ENCODE measurements around the gene SGCD.

The SGCD gene

DNA sequence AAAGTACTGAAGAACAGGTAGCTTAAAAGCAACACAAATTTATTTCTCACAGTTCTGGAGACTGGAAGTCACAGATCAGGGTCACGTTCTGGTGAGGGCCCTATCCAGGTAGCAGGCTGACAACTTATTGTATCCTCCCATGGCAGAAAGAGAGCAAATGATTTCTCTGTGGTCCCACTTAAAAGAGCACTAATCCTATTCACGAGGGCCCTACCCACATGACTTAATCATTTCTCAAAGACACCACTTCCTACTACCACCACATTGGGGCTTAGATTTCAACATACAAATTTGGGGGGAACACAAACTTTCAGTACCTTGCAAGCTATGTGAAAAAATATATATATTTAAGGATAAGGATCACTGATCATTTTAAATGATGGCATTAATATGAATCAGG is 447.3 kb downstream of the SGCD start:
- DNase-seq (ENCODE audit: low read depth in 3 of 3) = no peak

DNA sequence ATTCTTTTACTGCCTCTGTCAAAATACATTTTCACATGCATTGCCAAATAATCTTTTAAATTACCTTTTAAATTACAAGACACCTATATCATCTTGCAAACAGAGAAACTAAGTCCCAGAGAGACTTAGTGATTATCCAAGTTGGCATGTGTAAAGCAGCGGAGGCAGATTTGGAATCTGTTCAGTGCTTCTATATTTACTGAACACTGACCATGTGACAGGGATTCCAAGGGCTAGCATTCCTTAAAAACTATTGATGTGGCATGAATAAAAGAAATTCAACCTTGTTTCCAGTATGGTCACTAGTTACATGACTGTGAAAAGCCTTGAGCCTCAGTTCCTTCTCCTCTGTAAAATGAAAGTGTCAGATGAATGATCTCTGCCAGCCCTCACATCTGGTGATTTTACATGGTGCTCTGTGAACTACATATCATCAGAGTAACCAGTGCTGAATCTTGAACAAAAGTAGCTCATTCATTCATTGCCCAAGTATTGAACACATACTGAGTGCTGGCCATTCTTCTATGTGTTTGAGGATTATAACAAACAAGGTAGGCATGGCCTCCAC is 451.3 kb downstream of the SGCD start:
- DNase-seq (ENCODE audit: low read depth in 3 of 3) = no peak

DNA sequence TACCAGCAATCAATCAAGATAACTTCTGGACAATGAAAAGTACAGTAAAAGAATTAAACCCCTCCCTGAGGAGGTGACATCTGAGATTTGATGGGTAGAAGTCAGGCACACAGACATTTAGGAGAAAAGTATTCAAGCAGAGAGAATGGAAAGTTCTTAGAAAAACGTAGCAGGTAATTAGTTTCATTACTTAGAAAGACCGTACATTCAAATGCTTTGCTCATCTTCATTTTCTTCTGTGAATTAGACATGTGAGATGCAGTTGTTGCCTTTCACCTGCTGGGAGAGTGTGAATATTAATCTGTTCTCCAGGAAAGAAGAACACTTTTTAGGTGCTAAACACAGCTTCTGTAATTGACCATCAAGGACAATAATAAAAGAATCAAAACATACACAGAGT is 451.8 kb downstream of the SGCD start:
- DNase-seq (ENCODE audit: low read depth in 3 of 3) = no peak

DNA sequence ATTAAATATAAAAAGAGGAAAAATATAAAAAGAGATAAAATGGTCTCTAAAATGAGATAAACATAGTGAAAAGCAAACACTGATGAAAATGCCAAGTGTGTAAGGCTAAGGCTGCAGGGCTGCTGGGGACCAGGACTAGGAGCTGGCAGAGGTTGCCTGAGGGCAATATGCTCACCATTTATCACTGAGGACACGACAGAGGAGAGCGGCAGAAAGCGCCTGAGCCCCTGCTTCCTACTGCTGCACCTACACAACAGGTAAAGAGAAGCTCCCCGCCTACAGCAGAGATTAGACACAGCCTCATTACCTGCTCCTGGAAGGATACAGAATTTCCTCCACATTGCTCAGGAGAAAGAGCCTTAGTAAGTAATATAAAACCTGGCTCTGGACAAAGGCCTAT is 452.5 kb downstream of the SGCD start:
- DNase-seq (ENCODE audit: low read depth in 3 of 3) = no peak

DNA sequence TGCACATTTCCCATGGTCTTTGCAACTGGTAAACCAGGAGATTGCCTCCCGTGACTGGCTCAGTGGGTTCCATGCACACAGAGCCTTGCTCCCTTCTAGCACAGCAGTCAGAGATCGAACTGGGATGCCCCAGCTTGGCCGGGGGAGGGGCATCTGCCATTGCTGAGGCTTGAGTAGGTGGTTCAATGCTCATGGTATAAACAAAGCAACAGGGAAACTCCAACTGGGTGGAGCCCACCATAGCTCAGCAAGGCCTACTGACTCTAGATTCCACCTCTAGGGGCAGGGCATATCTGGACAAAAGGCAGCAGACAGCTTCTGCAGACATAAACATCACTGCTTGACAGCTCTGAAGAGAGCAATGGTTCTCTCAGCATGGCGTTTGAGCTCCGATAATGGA is 456.1 kb downstream of the SGCD start:
- DNase-seq (ENCODE audit: low read depth in 3 of 3) = no peak

DNA sequence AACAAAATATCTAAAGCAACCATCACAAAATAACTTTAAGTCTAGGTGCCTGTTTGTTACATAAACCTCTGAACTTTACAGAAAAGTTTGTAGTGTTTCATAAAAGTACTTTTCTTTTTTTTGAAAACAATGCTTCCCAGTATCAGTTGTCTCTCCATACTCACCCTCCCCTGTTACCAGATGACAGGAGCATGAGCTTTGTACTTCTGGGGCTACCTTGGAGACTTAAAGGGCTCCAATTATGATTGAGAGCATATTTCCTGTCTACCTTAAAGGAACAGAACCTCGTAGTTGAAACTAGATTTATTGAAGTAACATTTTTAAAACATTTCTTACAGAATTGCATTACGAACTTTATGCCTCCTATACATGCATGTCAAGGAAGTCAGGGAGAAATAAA is 467.7 kb downstream of the SGCD start:
- no peak for DNase-seq (ENCODE audit: low read depth in 3 of 3)

DNA sequence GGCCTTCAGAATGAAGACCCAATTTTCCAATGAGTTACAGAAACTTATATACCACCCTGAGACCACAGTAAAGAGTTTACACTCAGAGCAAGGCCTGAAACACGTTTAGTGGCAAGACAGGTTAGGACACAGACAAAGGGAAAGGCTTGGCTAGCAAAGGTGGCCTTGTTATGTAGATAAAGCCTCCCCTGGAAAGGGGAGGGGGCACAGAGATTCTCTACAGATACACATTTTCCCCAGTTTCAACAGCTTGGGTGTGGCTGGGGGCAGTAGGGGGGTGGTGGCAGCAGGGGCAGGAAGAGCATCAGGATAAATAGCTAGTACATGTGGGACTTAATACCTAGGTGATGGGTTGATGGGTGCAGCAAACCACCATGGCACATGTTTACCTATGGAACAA is 471.2 kb downstream of the SGCD start:
- no peak for DNase-seq (ENCODE audit: low read depth in 3 of 3)

DNA sequence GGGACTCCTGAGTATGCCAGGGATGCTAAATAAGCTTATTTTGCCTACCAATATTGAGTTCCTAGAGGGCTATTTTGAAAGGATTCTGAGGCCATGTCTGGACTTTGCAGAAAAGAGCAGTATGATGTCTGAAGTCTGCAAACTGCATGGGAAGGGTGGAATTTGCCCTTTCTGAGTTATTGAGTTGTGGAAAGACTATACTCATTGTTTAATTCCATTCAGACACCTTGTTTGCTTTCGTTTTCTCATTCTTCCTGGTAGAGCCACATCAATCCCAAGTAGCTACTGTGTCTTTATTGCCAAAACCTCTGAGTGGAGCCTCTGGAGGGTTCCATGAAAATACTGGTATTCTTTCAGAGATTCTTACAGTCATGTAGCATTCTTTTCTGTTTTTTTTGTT is 472.2 kb downstream of the SGCD start:
- DNase-seq (ENCODE audit: low read depth in 3 of 3) = no peak

DNA sequence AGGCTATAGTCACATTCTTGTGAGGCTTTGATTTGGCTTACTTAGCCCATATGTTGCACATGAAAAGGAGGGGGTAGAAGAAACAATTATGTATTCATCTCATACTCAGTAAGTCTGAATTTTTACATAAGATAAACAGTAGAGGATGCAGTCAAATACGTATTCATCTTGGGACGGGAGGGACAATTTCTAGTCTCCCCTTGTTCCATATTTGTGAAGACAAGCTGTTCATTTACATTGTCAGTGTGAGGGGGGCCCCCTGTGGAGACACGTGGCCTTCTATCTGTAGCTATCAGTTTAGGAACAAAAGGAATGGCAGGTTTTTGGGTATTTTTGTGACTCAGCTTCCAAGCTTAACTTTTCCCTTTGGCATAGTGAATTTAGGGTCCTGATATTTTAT is 474.0 kb downstream of the SGCD start:
- DNase-seq (ENCODE audit: low read depth in 3 of 3) = no peak

DNA sequence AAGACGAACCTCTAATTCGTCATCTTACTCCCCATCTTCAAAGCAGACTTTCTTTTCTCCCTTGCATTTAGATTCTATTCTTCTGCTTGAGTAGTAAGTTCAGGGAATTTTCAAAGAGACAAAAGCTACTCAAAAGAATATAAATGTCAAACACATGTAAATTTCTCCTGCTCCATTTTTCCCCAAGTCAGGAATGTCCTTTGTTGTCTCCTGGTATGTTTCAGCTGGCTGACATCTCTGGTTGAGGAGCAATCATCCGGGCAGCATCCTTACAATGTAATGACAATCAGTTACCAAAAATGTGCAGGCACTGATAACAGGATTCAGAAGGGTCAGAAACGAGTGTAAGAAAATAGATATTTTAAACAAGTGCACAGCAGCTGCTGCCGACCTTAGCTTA is 475.5 kb downstream of the SGCD start:
- no peak for DNase-seq (ENCODE audit: low read depth in 3 of 3)

DNA sequence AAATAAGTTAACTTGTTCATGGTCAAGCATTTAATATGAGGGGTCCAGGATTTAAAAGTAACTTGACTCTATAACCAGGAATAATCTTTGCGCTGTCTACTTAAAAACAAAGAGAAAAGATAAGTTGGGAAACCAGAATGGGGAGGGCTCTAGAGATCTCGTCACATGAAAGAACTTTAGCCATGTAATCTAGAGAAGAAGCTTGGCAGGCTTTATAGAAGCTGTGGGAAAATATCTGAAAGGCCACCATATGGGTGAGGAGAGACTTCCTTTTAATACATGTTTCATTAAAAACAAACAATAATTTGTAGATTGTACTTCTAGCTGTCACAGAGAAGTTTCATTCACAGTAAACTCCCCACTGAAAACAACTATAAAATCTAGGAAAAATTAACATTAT is 476.4 kb downstream of the SGCD start:
- no peak for DNase-seq (ENCODE audit: low read depth in 3 of 3)

DNA sequence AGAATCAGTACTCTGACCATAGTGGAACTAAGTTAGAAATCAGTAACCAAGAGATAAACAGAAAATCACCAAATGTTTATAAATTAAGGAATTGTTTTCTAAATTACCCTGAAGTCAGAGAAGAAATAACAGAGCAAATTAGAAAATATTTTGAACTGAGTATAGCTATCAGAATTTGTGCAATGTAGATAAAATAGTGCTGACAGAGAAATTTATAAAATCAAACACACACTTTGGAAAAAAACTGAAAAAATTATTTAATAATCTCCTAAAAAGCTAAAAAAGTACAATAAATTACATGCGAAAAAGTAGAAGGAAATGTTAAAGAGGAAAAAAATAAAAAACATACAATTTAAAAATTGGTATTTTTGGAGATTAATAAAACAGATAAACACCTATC is 486.0 kb downstream of the SGCD start:
- no peak for DNase-seq (ENCODE audit: low read depth in 3 of 3)

DNA sequence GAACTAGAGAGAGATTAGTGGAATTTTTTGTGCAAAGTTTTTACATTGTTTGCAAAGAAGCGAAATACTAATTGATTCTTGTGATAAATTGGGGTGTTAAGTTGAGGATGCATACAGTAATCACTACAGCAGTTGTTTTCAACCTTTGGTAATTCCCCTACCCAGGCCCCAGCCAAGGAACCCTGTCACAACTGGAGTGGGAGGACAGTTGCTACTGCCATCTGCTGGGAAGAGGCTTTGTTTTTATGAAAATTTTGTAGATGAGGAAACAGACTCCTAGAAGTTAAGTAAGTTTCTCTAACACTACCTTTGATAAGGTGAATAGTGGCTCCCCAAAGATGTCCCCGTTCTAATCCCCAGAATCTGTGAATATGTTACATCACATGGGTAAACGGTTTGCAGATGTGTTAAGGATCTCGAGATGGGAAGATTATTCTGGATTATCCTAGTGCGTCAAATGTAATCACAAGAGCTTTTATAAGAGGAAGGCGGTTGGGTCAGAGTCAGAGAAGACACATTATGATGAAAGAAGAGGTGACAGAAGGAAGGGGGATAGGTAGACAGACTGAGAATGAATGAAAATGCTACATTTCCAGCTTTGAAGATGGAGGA is 489.1 kb downstream of the SGCD start:
- DNase-seq (ENCODE audit: low read depth in 3 of 3) = peak; percentile 3 to 7 (median 7)

Data from stimulated activated CD4-positive, alpha-beta T cell treated with anti-CD3 and anti-CD28 coated beads, TNF-alpha, amount 100 ng/mL, for 24 hours (primary cell).